Upper lobe of right lung (tissue), 1 donor: ENCODE data around the gene C1RL. TPM values are rescaled to one million over a fixed set of nuclear protein-coding genes. Genes with fewer than 3 reads are reported as not detected.

Source experiments
- ATAC-seq: fragments of 200-7000 bp; cut with Tn5 transposase; one replicate; pipeline ENCODE4 v1.9.1; 2020; ENCODE audit warnings: mild to moderate bottlenecking, moderate library complexity
- DNase-seq: peaks from one replicate; pipeline ENCODE4 v3.0.0-alpha.2; 2020
- H3K27ac ChIP-seq: fragments of 200-600 bp; one replicate; pipeline ENCODE4 v1.8.0; 2022
- H3K27me3 ChIP-seq: fragments of 200-600 bp; one replicate; pipeline ENCODE4 v1.8.0; 2022; ENCODE audit warnings: mild to moderate bottlenecking
- H3K36me3 ChIP-seq: fragments of 200-600 bp; one replicate; pipeline ENCODE4 v1.8.0; 2022
- H3K4me1 ChIP-seq: fragments of 200-600 bp; one replicate; pipeline ENCODE4 v1.8.0; 2022
- H3K4me3 ChIP-seq: fragments of 200-600 bp; one replicate; pipeline ENCODE4 v1.8.0; 2022; ENCODE audit warnings: mild to moderate bottlenecking
- H3K9me3 ChIP-seq: fragments of 200-600 bp; one replicate; pipeline ENCODE4 v1.8.0; 2022
- intact Hi-C: fragments of 100-400 bp; cut with DNase I; formaldehyde crosslinking; loops from one replicate; pipeline ENCODE4 v1.11.0; 2022
- total RNA-seq: library from RNA; stranded (reverse); fragmentation: NEBNext Ultra II Directional; extraction: Animal tissue kit (Norgen Biotek cat#: 25700); gene quantifications from one replicate; pipeline ENCODE4 v1.2.1, GENCODE V29; 2021
- TF ChIP-seq, protein P1 (sequence below): fragments of 200-600 bp; IDR thresholded peaks from one replicate; pipeline ENCODE4 v1.8.0; 2022; ENCODE audit warnings: antibody characterized with exemption
- donor health status: DM: no; HTN: yes; CAD: no; lungs with severe emphysema.

The C1RL gene
- total RNA-seq, 1 donor from 2014 or later: 91.6 TPM

DNA sequence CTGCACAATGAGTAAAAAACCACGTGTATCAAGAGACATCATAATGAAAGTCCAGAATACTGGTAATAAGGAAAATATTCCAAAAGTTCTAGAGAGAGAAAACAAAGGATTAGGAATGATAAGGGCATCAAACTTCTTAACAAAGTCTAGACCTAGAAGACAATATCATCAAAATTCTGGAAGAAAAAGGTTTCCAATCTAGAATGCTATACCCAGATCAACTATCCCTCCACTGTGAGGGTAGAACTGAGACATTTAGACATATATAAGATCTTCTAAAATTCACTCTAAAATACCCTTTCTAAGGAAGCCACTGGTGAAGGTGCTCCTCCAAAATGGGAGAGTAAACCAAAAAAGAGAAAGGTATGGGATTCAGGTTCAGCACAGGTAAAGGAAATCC, 2.9 kb downstream of the C1RL start:
- peaks cover 30% of the 10 kb centered on the region for H3K36me3 ChIP-seq
- H3K27ac ChIP-seq: no peak overlapping the region
- H3K9me3 ChIP-seq: no peaks in the 10 kb centered on the region
- no peak for DNase-seq
- ATAC-seq: no peak
- intact Hi-C loops: loop anchor here (10.0 kb wide), 1 partner anchor 161 kb away; the partner anchor contains the start of genes C12orf57 and RNU7-1
- no peak overlapping the region for H3K4me3 ChIP-seq
- H3K4me1 ChIP-seq: peaks cover 16% of the 10 kb centered on the region
- H3K27me3 ChIP-seq: no peaks in the 10 kb centered on the region
- TF ChIP-seq, protein P1, sequence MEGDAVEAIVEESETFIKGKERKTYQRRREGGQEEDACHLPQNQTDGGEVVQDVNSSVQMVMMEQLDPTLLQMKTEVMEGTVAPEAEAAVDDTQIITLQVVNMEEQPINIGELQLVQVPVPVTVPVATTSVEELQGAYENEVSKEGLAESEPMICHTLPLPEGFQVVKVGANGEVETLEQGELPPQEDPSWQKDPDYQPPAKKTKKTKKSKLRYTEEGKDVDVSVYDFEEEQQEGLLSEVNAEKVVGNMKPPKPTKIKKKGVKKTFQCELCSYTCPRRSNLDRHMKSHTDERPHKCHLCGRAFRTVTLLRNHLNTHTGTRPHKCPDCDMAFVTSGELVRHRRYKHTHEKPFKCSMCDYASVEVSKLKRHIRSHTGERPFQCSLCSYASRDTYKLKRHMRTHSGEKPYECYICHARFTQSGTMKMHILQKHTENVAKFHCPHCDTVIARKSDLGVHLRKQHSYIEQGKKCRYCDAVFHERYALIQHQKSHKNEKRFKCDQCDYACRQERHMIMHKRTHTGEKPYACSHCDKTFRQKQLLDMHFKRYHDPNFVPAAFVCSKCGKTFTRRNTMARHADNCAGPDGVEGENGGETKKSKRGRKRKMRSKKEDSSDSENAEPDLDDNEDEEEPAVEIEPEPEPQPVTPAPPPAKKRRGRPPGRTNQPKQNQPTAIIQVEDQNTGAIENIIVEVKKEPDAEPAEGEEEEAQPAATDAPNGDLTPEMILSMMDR: no peak

DNA sequence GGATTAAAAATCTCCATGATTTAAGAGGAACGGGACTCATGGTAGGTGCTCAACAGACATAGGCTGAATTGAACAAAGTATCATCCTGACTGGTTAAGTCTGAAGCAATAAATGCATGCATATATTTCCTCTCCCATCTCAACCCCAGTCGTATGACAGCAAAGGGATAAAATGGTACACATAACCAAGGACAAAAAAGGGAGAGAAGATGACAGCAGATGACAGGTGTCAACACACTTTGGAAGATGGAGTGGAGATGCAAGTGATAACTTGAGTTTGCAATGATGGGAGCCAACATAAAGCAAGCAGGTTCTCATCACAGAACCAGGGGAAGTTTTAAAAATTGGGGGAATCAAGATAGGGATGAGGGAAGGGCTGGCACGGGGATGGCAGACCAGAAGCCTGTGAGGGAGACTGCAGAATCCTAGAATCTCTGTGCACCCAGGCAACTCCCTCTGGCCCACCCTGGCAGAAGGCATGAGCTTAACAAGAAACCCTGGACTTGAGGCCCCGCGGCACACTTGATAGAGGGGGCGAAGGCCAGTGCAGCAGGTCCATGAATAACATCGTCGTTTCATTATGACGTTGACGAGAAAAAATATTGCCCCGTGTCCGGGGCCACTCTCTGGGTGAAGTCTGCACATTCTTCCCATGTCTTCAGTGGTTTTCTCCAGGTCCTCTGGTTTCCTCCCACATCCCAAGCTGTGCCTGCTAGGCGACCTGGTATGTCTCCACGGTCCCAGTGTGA, 5.0 kb downstream of the C1RL start:
- TF ChIP-seq, protein P1: no peak
- H3K9me3 ChIP-seq: no peaks in the 10 kb centered on the region
- H3K4me1 ChIP-seq: peaks cover 8% of the 10 kb centered on the region
- DNase-seq (no peak), ATAC-seq (no peak)
- H3K27ac ChIP-seq: no peak overlapping the region
- intact Hi-C loops: loop anchor here (10.0 kb wide), 1 partner anchor 159 kb away; the partner anchor contains the start of genes C12orf57 and RNU7-1
- no peak overlapping the region for H3K4me3 ChIP-seq
- no peaks in the 10 kb centered on the region for H3K27me3 ChIP-seq
- H3K36me3 ChIP-seq: peaks cover 47% of the 10 kb centered on the region

DNA sequence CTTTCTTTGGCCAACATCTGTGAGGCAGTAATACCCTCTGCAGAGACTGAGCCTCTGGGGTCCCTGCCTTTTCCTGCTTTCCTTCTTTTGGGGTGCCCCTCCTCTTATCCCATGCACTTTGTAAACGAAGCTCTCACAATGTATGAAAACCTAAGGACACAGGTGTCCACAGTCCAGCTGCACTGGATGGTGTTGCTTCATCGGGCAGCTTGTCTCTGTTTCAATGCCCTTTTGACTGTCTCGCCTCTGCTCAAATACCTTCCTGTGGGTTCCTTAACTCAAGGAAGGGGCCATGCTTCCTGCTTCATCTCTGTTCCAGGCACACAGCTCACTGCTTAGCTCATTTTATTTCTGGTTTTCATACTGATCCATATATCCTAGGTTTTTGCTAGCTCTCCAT, 6.4 kb downstream of the C1RL start:
- Histone ChIP-seq H3K27ac (no peak overlapping the region), H3K27me3 (no peaks in the 10 kb centered on the region), H3K4me3 (no peak overlapping the region), H3K4me1 (peaks cover 8% of the 10 kb centered on the region), H3K9me3 (no peaks in the 10 kb centered on the region), H3K36me3 (peaks cover 61% of the 10 kb centered on the region)
- intact Hi-C loops: loop anchor here (10.0 kb wide), 1 partner anchor 158 kb away; the partner anchor contains the start of genes C12orf57 and RNU7-1
- ATAC-seq (no peak), DNase-seq (no peak)
- TF ChIP-seq, protein P1: no peak

DNA sequence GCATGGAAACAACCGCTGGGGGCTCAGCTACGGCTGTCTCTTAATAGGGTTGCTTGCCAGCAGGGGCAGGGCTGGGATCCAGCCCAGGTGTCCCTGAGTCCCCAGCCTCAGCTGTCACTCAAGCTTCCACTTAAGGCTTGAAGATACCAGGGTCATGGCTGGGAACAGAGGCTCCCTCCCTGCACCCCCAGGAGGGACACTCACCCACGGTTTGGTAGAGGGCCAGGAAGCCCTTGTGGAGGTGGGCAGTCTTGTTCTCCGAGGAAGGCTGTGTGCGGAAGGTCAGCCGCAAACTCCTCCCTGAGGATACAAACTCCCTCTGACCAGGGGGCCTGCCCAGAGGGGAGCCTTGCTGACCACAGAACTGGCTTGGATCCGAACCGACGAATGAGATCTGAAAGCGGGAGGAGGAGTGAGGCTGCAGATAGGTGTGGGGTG, 7.3 kb downstream of the C1RL start:
- Histone ChIP-seq H3K27me3 (no peaks in the 10 kb centered on the region), H3K9me3 (no peaks in the 10 kb centered on the region), H3K4me3 (no peak overlapping the region), H3K4me1 (peaks cover 2% of the 10 kb centered on the region), H3K27ac (no peak overlapping the region), H3K36me3 (peaks cover 63% of the 10 kb centered on the region)
- ATAC-seq: no peak
- DNase-seq: peak; percentile 45
- TF ChIP-seq, protein P1: no peak
- intact Hi-C loops: loop anchor here (10.0 kb wide), 1 partner anchor 157 kb away; the partner anchor contains the start of genes C12orf57 and RNU7-1

DNA sequence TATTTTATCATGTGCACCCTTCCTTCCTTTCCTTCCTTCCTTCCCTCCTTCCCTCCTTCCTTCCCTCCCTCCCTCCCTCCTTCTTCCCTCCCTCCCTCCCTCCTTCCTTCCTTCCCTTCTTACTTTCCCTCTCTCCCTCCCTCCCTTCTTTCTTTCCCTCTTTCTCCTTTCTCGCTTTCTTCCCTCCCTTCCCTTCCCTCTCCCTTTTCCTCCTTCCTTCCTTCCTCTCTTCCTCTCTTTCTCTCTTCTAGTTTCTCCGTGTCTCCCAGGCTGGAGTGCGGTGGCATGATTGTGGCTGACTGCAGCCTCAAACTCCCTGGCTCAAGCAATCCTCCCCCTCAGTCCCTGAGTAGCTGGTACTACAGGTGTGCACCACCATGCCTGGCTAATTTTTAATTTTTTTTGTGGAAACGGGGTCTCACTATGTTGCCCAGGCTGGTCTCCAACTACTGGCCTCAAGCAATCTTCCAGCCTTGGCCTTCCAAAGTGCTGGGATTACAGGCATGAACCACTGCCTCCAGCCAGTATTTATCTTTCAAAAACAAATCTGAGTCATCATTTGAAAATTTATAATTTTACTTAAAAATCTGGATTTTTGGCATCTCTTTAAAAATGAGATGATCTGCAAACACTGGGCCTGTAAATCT, 7.8 kb downstream of the C1RL start:
- Histone ChIP-seq H3K9me3 (no peaks in the 10 kb centered on the region), H3K27me3 (no peaks in the 10 kb centered on the region), H3K27ac (no peak overlapping the region), H3K4me3 (no peak overlapping the region), H3K4me1 (no peaks in the 10 kb centered on the region), H3K36me3 (peaks cover 63% of the 10 kb centered on the region)
- intact Hi-C loops: loop anchor here (10.0 kb wide), 1 partner anchor 156 kb away; the partner anchor contains the start of genes C12orf57 and RNU7-1
- TF ChIP-seq, protein P1: no peak
- peak; percentile 3 for DNase-seq
- no peak for ATAC-seq
